PC-3 (cell line): Measurements from ENCODE around the gene GTF2A1L. TPM values are rescaled to one million over a fixed set of nuclear protein-coding genes. Genes with fewer than 3 reads are reported as not detected.

Experiments used
- ATAC-seq: fragments of 200-7000 bp; cut with Tn5 transposase; 2 replicates; pipeline ENCODE4 v1.9.1; 2020; ENCODE audit warnings: mild to moderate bottlenecking, moderate library complexity
- BruUV-seq: library from RNA; stranded (reverse); fragments of 400-500 nt; replicated peaks from 2 replicates; lab custom pipeline; 2021; lab: Mats Ljungman, UMichigan
- CTCF ChIA-PET: fragments of 300-600 bp; sonication (Branson Sonifier 250); formaldehyde crosslinking; loops from one replicate; lab custom pipeline; 2022; ENCODE audit warnings: antibody characterized with exemption; lab: Charles Lee
- POLR2A ChIA-PET: fragments of 300-600 bp; sonication (Branson Sonifier 250); formaldehyde crosslinking; loops from one replicate; lab custom pipeline; 2022; ENCODE audit warnings: antibody characterized with exemption; ENCODE audit not compliant: unreplicated experiment; lab: Charles Lee
- DNase-seq: peaks from one replicate; pipeline ENCODE4 v3.0.0-alpha.2; 2015
- H2AFZ ChIP-seq: fragments of 300-600 bp; sonication (generic); 2 replicates; pipeline ENCODE4 v1.6.0; 2016; ENCODE audit warnings: antibody characterized with exemption, low read length
- H3F3A ChIP-seq: fragments of 300-600 bp; sonication (generic); one replicate; pipeline ENCODE4 v1.6.0; 2017; ENCODE audit warnings: antibody characterized with exemption, low read length, control low read depth, mild to moderate bottlenecking; ENCODE audit not compliant: unreplicated experiment
- H3K27ac ChIP-seq: fragments of 300-600 bp; sonication (generic); 2 replicates; pipeline ENCODE4 v1.5.1; 2016; ENCODE audit warnings: mild to moderate bottlenecking, low read length
- H3K27me3 ChIP-seq: fragments of 300-600 bp; sonication (generic); 2 replicates; pipeline ENCODE4 v1.6.1; 2016; ENCODE audit warnings: low read length, mixed read lengths
- H3K36me3 ChIP-seq: fragments of 300-600 bp; sonication (generic); 2 replicates; pipeline ENCODE4 v1.6.1; 2016; ENCODE audit warnings: low read depth, mixed run types, low read length, mixed read lengths
- H3K4me1 ChIP-seq: fragments of 300-600 bp; sonication (generic); 2 replicates; pipeline ENCODE4 v1.5.1; 2016; ENCODE audit warnings: low read length; ENCODE audit not compliant: insufficient read depth
- H3K4me2 ChIP-seq: fragments of 300-600 bp; sonication (generic); 2 replicates; pipeline ENCODE4 v1.6.0; 2016; ENCODE audit warnings: low read length
- H3K4me3 ChIP-seq: fragments of 300-600 bp; sonication (generic); 2 replicates; pipeline ENCODE4 v1.5.1; 2016; ENCODE audit warnings: mild to moderate bottlenecking, low read length, mixed read lengths
- H3K79me2 ChIP-seq: fragments of 300-600 bp; sonication (generic); 2 replicates; pipeline ENCODE4 v1.6.1; 2017; ENCODE audit warnings: low read length, mixed read lengths
- H3K9ac ChIP-seq: fragments of 300-600 bp; sonication (generic); 2 replicates; pipeline ENCODE4 v1.6.0; 2016; ENCODE audit warnings: mild to moderate bottlenecking, low read length
- H3K9me2 ChIP-seq: fragments of 300-600 bp; sonication (generic); replicated peaks from 2 replicates; pipeline ENCODE4 v1.6.1; 2016; ENCODE audit warnings: mixed run types, low read length, mixed read lengths
- H3K9me3 ChIP-seq: fragments of 300-600 bp; sonication (generic); 2 replicates; pipeline ENCODE4 v1.6.1; 2016; ENCODE audit warnings: low read length, mixed read lengths
- H4K20me1 ChIP-seq: fragments of 300-600 bp; sonication (generic); 2 replicates; pipeline ENCODE4 v1.6.1; 2016; ENCODE audit warnings: low read length, mixed read lengths
- EZH2 ChIP-seq: fragments of 300-600 bp; sonication (generic); IDR thresholded peaks from one replicate; pipeline ENCODE4 v1.6.1; 2017; ENCODE audit warnings: antibody characterized with exemption, mild to moderate bottlenecking, low read length; ENCODE audit not compliant: unreplicated experiment
- EZH2phosphoT487 ChIP-seq: fragments of 300-600 bp; sonication (generic); IDR thresholded peaks from 2 replicates; pipeline ENCODE4 v1.6.1; 2018; ENCODE audit warnings: mild to moderate bottlenecking, antibody characterized with exemption, low read length, borderline replicate concordance
- intact Hi-C: fragments of 100-400 bp; cut with micrococcal nuclease; formaldehyde crosslinking; loops from 2 replicates; pipeline ENCODE4 v1.9.0; 2023
- total RNA-seq: library from RNA; depleted of rRNA; stranded (reverse); fragments of >200 nt; gene quantifications from 2 replicates; pipeline ENCODE4 v1.2.3, GENCODE V29; 2014
- TF ChIP-seq, protein P1 (sequence below): fragments of 300-600 bp; sonication (generic); conservative IDR thresholded peaks from 2 replicates; pipeline ENCODE4 v1.5.1; 2017; ENCODE audit warnings: antibody characterized with exemption, low read depth, mild to moderate bottlenecking, low read length

The GTF2A1L gene
- total RNA-seq, 1 experiment from 2014 or later: not detected

DNA sequence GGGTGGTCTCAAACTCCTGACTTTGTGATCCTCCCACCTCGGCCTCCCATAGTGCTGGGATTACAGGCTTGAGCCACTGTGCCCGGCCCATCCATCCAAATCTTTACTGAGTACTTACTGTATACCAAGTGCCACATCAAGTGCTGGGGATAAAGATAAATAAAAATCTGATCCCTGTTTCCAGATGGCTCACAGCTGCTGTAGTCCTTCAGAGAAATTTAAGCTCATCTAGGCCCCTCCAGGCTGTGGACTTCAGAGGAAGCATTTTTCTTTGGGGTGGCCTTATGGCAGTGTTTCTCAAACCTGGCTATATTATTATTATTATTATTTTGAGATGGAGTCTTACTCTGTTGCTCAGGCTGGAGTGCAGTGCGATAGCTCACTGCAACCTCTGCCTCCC lies 33.7 kb upstream of the GTF2A1L start:
- no peaks in the 10 kb centered on the region for H3K36me3 ChIP-seq
- no peak overlapping the region for H3K4me3 ChIP-seq
- no peak overlapping the region for H3K4me2 ChIP-seq
- no peaks in the 10 kb centered on the region for H3K4me1 ChIP-seq
- H2AFZ ChIP-seq: no peak overlapping the region
- no peaks in the 10 kb centered on the region for H3F3A ChIP-seq
- POLR2A ChIA-PET: no interaction called here
- CTCF ChIA-PET: no interaction called here
- no peaks in the 10 kb centered on the region for H3K27me3 ChIP-seq
- ATAC-seq (no peak), DNase-seq (no peak)
- no peaks in the 10 kb centered on the region for H3K79me2 ChIP-seq
- intact Hi-C loops: no loop called here
- H4K20me1 ChIP-seq: no peaks in the 10 kb centered on the region
- H3K9me2 ChIP-seq: no peaks in the 10 kb centered on the region
- no peak overlapping the region for H3K9ac ChIP-seq
- H3K9me3 ChIP-seq: no peaks in the 10 kb centered on the region
- no peak for TF ChIP-seq EZH2
- TF ChIP-seq, protein P1, sequence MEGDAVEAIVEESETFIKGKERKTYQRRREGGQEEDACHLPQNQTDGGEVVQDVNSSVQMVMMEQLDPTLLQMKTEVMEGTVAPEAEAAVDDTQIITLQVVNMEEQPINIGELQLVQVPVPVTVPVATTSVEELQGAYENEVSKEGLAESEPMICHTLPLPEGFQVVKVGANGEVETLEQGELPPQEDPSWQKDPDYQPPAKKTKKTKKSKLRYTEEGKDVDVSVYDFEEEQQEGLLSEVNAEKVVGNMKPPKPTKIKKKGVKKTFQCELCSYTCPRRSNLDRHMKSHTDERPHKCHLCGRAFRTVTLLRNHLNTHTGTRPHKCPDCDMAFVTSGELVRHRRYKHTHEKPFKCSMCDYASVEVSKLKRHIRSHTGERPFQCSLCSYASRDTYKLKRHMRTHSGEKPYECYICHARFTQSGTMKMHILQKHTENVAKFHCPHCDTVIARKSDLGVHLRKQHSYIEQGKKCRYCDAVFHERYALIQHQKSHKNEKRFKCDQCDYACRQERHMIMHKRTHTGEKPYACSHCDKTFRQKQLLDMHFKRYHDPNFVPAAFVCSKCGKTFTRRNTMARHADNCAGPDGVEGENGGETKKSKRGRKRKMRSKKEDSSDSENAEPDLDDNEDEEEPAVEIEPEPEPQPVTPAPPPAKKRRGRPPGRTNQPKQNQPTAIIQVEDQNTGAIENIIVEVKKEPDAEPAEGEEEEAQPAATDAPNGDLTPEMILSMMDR: no peak
- H3K27ac ChIP-seq: no peak overlapping the region
- BruUV-seq: no TSS peak

DNA sequence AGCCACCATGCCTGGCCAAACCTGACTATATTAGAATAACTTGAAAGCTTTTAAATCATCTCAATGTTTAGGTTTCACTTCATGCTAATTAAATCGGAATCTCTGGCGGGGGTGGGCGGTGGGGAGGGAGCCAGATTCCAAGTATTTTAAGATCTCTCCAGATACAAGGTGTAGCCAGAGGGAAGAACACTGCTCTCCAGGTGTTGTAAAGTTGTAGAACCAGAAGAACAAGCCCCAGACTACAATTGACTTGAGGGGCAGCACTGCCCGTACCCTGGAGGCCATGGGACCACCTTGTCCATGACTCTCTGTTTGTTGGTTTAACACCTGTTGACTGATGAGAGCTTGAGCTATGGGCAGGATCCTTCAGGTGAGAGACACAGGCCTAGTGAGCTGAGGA lies 33.1 kb upstream of the GTF2A1L start:
- Histone ChIP-seq H3F3A (no peaks in the 10 kb centered on the region), H3K36me3 (no peaks in the 10 kb centered on the region), H3K27me3 (no peaks in the 10 kb centered on the region), H3K9ac (no peak overlapping the region), H3K27ac (no peak overlapping the region), H3K9me2 (no peaks in the 10 kb centered on the region), H4K20me1 (no peaks in the 10 kb centered on the region), H3K4me3 (no peak overlapping the region), H3K9me3 (no peaks in the 10 kb centered on the region), H2AFZ (no peak overlapping the region), H3K4me1 (no peaks in the 10 kb centered on the region), H3K79me2 (no peaks in the 10 kb centered on the region), H3K4me2 (no peak overlapping the region)
- ATAC-seq: no peak
- no peak for TF ChIP-seq EZH2
- TF ChIP-seq EZH2phosphoT487: no peak
- TF ChIP-seq, protein P1: no peak
- ChIA-PET CTCF (no interaction called here), POLR2A (no interaction called here)
- BruUV-seq: no TSS peak
- no peak for DNase-seq
- intact Hi-C loops: no loop called here

DNA sequence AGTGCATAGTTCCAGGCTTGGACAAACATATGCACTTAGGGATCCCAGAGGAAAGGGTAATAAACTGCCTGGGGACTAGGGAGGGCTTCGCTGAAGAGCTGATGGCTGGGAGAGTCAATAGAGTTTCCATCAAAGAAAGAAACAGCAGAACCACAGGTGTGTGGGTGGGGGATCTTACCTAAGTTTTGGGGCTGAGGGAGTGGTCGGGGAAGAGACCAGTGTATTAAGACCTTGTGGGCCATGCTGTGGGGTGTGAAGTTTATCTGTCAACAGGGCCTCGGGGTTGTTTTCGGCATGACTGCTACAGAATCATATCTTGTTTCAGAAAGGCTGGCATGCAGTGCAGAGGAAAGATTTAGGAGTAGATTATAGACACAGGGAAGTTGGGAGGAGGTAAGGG lies 31.2 kb upstream of the GTF2A1L start:
- no peaks in the 10 kb centered on the region for H3K4me1 ChIP-seq
- no peak overlapping the region for H3K27ac ChIP-seq
- H3K79me2 ChIP-seq: no peaks in the 10 kb centered on the region
- no peaks in the 10 kb centered on the region for H3K36me3 ChIP-seq
- no peaks in the 10 kb centered on the region for H3K9me3 ChIP-seq
- CTCF ChIA-PET: no interaction called here
- no peaks in the 10 kb centered on the region for H3K27me3 ChIP-seq
- H3F3A ChIP-seq: no peaks in the 10 kb centered on the region
- POLR2A ChIA-PET: no interaction called here
- H3K9ac ChIP-seq: no peak overlapping the region
- intact Hi-C loops: loop anchor here (5.0 kb wide), 2 partner anchors 54 to 164 kb away; partner anchors contain the start of gene STON1
- no peak overlapping the region for H2AFZ ChIP-seq
- H3K9me2 ChIP-seq: no peaks in the 10 kb centered on the region
- H3K4me3 ChIP-seq: no peak overlapping the region
- DNase-seq (no peak), ATAC-seq (no peak)
- TF ChIP-seq EZH2phosphoT487: no peak
- H3K4me2 ChIP-seq: no peak overlapping the region
- no peaks in the 10 kb centered on the region for H4K20me1 ChIP-seq
- BruUV-seq: no TSS peak
